Ishikawa (cell line): Measurements from ENCODE around the gene CYP2J2.

Experiments used
- EP300 ChIP-seq: IDR thresholded peaks from 2 replicates; pipeline ENCODE4 v1.6.1; 2012; ENCODE audit warnings: borderline replicate concordance
- FOXM1 ChIP-seq: IDR thresholded peaks from 2 replicates; pipeline ENCODE4 v1.6.1; 2012; ENCODE audit warnings: low read depth, borderline replicate concordance
- NFIC ChIP-seq: IDR thresholded peaks from 2 replicates; pipeline ENCODE4 v1.6.1; 2012
- RAD21 ChIP-seq: IDR thresholded peaks from 2 replicates; pipeline ENCODE4 v1.6.1; 2012; ENCODE audit warnings: low read depth
- TAF1 ChIP-seq: IDR thresholded peaks from 2 replicates; pipeline ENCODE4 v1.6.1; 2012; ENCODE audit warnings: low read depth, mild to moderate bottlenecking
- TEAD4 ChIP-seq: IDR thresholded peaks from 2 replicates; pipeline ENCODE4 v1.6.1; 2012
- YY1 ChIP-seq: IDR thresholded peaks from 2 replicates; pipeline ENCODE4 v1.6.1; 2012; ENCODE audit warnings: low read depth
- TF ChIP-seq, protein P1 (sequence below): IDR thresholded peaks from 2 replicates; pipeline ENCODE4 v1.6.1; 2012; ENCODE audit warnings: low read depth, mild to moderate bottlenecking

DNA sequence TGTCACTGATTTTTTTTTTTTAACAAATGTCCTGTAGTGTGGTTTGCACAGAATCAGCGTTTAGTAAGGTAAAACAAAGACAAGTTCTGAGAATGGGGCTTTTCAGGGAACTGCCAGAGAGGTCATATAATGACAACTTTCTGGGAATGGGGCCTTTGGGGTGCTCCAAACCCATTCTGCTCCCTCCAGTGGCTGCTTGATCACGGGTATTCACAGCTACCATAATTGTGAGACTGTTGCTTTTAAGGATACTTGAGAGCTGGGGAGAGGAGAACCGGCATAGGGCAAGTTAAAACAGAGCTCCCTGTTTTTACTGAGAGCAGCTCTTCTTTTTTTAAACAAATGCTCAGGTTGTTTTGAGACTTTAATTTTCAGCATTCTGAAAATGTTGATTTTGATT lies 48.2 kb downstream of the CYP2J2 start:
- TF ChIP-seq TAF1 (no peak), TEAD4 (no peak), NFIC (no peak), EP300 (no peak), FOXM1 (no peak), YY1 (no peak), RAD21 (no peak)
- TF ChIP-seq, protein P1, sequence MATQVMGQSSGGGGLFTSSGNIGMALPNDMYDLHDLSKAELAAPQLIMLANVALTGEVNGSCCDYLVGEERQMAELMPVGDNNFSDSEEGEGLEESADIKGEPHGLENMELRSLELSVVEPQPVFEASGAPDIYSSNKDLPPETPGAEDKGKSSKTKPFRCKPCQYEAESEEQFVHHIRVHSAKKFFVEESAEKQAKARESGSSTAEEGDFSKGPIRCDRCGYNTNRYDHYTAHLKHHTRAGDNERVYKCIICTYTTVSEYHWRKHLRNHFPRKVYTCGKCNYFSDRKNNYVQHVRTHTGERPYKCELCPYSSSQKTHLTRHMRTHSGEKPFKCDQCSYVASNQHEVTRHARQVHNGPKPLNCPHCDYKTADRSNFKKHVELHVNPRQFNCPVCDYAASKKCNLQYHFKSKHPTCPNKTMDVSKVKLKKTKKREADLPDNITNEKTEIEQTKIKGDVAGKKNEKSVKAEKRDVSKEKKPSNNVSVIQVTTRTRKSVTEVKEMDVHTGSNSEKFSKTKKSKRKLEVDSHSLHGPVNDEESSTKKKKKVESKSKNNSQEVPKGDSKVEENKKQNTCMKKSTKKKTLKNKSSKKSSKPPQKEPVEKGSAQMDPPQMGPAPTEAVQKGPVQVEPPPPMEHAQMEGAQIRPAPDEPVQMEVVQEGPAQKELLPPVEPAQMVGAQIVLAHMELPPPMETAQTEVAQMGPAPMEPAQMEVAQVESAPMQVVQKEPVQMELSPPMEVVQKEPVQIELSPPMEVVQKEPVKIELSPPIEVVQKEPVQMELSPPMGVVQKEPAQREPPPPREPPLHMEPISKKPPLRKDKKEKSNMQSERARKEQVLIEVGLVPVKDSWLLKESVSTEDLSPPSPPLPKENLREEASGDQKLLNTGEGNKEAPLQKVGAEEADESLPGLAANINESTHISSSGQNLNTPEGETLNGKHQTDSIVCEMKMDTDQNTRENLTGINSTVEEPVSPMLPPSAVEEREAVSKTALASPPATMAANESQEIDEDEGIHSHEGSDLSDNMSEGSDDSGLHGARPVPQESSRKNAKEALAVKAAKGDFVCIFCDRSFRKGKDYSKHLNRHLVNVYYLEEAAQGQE: no peak
